GM19351 (cell line): ENCODE data around the gene GAB1.

Source experiments
- ATAC-seq: cut with Tn5 transposase; IDR thresholded peaks from one replicate; pipeline ENCODE4 v1.9.1; 2021; ENCODE audit warnings: mild to moderate bottlenecking, moderate library complexity; ENCODE audit not compliant: unreplicated experiment

Gene GAB1

DNA sequence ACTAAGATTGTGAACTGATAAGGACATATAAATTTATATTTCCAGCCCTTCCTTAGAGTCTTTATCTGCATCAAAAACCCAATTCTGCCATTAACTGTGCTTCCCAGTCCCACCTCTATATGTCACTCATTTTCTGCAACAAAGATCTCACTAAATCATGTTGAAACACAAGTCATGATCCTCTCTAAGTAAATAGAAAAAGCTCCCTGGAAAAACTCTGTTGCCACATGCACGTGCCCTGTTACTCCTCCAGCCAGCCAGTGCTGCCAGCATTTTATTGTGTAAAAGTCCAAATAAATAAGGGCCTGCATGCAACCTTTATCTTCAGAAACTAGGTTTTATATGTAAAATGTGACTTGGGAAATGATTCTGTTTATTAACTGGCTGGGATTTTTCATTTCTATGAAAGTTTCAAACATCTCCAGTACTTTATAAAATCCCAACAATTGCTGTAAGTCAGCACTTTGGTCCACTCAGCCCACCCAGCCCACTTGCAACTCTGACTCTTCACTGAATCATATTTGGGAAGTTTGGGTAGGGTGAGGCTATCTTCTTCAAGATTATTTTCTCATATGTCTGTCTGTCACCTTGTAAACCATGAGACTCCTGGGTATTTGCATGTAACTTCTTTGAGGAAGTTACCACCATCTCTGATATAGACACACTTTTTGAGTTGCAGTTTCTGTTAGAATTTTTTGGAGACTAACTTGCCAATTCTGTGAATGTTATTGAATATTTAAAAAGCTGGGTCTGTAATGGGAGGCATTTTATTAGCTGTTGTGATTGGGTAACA is 136.9 kb downstream of the GAB1 start:
- ATAC-seq: peak; percentile 85

DNA sequence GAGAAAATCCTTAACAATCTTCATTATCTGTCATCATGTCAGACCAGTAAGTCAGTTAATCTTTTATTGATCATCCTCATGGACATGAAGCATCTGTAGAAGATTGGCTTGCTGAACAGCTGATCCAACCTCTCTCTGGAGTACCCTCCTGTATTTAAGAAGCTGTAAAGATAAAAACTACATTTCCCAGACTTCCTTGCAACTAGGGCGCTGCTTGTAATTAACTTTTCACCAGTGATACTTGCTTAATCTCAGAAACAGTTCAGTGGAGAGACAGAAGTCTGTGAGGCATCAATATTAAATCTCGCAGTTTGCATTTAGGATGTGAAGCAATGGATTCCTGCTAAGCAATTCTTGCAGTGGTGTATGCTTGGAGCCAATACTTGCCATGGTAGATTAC is 140.8 kb downstream of the GAB1 start:
- ATAC-seq: no peak

DNA sequence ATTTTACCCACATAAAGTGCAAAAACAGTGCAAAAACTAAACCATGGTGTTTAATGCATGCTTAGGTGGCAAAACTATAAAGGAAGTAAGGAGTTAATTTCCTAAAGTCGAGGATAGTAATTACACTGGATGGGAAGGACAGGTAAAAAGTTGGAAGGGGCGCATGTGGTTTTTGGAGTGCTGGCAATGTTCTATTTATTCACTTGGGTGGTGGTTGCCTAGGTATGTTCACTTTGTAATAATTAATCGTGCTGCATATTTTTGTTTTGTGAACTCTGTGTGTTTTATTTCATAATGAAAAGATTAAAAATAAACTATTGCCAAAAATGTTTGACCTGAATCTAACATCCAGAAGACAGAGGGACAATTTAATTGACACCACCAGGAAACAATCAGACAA is 144.7 kb downstream of the GAB1 start:
- no peak for ATAC-seq

DNA sequence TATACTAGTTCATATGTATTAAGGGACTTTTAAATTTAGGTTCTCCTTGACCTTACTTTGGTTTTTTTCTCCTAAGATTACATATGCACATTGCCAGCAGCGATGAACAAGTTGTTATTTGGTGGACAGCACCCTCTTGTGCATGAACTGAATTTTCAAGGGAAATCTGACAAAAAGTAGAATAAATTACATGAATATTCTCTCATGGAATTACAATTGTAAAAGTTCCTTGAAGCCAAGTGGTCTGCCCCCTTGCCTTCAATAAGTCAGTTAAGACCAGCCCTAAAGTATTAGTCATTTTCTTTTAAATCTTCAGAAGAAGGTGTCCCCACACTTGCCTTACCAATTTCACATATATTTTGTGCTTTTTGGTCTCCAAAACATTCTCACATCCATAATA is 146.2 kb downstream of the GAB1 start:
- ATAC-seq: peak; percentile 88

DNA sequence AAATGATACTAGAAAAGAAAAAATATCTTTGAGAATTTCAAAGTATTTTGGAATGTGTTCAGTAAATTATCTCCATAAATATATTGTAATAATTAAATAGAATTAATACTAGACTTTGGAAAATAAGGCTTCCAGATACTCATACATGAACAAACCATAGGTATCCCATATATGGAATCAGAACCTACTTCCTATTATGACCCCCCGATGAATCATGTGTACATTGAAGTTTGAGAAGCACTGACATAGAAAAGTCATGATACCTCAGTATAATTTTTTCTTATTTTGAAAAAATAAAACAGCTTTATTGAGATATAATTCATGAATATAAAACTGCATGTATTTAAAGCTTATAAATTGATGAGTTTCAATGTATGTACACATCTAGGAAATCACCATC is 149.6 kb downstream of the GAB1 start:
- no peak for ATAC-seq

DNA sequence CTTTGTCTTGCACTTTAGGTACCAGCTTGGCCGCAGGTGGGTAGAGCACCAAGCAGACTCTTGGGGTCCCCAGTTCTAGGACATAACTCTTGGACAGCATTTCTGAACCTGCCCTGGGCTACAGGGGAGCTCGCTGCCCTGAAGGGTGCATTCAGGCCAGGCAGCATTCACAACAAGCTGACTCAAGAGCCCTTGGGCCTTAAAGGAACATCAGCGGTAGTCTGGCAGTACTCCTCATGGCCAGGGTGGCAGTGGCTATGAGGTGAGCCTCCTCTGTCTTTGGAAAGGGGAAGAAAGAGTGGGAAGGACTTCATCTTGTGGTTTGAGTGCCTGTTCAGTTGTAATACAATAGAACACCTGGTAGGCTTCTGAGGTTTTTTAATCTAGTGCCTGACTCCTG is 152.0 kb downstream of the GAB1 start:
- ATAC-seq: no peak

DNA sequence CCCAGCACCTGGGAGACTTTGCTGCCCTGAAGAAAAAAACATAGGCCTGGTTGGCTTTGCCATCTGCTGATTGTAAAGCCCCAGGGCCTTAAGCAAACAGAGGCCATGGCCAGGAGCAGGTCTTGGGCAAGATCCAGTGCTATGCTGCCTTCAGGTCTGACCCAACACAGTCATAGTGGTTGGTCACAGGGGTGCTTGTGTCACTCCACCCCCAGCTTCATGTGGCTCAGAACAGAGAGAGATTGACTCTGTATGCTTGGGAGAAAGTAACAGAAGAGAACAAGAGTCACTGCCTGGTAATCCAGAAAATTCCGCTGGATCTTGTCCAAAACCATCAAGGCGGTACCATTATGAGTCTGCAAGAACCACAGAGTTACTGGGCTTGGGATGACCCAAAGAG is 152.4 kb downstream of the GAB1 start:
- ATAC-seq: no peak

DNA sequence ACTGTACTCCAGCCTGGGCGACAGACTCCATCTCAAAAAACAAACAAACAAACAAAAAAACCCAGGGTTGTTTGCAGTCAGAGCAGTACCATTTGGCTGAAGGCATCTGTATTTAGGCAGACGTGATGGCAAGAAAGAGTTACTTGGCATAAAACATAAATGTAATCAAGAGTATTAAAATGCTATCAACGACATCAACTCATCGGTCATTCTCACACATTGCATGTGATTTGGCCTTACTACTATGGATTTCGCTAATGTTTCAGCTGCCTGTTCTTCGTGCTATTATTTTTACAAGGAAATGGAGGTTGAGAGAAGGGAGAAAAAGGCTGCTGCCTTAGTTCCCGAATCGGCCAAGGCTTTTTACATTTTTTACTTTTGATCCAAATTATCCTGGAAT is 161.3 kb downstream of the GAB1 start:
- no peak for ATAC-seq

DNA sequence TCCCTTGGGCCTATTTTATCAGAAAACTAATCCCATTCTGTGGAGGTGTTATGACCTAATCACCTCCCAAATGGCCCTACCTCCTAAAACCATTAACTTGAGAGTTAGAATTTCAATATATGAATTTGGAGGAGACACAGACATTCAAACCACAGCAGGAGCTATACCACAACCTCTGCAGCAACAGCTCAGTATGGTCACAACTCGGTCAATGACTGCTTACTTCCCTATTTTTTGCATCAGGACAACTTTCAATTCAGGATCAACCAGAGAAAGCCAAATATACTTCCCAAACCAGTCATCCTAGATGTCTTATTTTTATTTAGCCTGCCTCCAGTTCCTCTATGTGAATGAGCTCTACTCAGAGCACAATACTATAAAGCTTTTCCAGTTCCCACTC is 165.6 kb downstream of the GAB1 start:
- no peak for ATAC-seq

DNA sequence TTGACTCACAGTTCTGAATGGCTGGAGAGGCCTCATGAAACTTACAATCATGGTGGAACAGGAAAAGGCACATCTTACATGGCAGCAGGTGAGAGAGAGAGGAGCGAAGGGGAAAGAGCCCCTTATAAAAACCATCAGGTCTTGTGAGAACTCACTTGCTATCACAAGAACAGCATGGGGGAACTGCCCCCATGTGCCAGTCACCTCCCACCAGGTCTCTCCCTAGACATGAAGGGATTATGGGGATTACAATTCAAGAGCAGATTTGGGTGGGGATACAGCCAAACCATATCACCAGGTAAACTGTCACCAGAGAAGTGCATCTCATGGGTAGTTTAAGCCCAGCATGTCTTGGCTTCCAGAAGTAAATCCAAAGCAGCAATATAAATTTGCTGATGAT is 169.4 kb downstream of the GAB1 start:
- no peak for ATAC-seq

DNA sequence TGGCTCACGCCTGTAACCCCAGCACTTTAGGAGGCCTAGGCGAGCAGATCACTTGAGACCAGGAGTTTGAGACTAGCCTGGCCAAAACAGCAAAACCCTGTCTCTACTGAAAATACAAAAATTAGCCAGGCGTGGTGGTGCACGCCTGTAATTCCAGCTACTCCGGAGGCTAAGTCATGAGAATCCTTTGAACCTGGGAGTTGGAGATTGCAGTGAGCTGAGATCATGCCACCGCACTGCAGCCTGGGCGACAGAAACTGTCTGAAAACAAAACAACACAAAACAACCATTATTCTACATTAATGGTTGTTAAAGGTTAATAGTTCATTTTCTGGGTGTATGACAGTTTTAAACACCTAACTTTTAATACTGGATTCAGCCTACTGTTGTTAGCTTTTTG is 175.2 kb downstream of the GAB1 start:
- no peak for ATAC-seq

DNA sequence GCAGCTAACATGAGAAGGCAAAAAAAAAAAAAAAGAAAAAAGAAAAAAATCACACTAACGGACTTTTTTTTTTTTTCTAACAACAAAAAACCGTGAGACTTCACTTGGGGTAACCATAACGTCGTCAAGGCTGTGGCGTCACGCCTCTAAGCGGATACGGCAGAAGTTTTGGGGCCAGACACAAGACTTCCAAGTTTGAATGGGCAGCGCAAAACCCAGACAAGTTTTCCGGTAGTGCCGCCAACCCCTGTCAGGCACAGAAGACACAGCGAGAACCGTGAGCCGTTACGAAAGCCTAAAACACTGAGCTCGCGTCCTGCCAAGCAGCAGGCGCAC is 176.3 kb downstream of the GAB1 start:
- peak; percentile 39 for ATAC-seq

DNA sequence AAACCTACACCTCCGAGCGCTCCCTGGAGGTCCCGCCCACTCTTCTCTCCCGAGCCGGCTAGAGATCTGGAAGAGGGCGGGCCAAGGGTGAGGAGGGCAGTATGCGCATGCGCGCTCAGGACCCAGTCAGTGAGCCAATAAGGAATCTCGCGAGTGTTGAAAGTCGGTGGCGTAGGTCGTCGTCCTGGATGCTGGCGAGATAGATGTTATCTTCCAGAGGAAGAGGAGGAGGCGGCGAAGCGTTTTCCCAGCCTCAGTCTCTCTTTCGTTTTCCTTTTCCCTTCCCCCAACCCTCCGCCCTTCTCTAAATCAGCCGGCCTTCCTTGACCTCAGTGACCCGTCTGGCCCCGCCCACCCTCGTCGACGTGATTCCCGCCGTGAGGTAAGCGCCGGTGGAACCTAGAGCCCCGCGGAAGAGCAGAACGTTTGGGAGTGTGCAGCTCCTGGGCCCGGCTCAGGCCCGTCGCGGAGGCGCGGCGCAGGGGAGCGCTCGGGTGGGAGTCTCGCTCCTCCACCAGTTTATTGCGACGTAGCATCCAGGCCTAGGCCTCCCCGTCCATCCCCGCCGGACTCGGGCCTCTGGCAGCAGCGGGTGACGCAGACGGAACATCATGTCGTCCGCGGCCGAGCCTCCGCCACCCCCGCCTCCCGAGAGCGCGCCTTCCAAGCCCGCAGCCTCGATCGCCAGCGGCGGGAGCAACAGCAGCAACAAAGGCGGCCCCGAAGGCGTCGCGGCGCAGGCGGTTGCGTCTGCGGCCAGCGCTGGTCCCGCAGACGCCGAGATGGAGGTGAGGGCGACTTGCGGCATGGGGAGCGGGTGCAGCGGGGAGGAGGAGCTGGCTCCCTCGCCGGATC is 176.9 kb downstream of the GAB1 start, which contains the start of gene SMARCA5:
SMARCA5 (plus strand) TSS at position 389 of the 855 bp plus-strand sequence; CDS start at position 612, 223 bp downstream.
- peak; percentile 76 for ATAC-seq

DNA sequence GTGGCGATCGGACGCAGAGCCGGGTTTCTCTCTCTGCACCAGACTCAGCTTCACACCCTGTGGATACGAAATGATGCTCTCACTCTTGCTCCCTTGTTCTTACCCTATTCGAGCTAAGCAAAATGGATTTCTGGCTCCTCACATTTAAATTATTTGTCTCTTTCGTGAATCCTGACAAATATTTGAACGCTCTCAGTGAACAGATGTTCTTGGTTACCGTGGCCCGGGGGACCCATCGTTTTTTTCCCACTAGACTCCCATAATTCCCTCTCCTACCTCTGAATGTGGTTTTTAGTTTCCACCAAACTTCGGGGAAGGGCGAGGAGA is 177.5 kb downstream of the GAB1 start:
- no peak for ATAC-seq

DNA sequence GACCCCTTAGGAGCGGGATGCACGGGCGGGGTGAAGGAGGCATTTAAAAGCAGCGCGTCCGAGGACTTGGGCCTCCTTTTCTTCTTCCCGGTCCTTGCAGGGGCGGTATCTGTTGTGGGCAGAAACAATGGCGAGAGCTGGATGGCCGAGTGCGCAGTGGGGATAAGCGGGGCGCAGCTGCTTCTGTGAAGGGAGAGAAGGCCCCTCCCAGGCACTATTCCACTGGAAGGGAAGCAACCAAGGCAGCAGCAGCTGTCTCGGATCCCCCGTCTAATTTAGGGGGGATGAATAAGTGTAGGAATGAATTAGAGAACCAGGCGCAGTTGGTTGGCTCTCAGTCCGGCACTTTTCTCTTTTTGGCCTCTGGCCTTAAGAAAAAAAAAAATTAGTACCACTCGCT is 177.8 kb downstream of the GAB1 start:
- no peak for ATAC-seq

DNA sequence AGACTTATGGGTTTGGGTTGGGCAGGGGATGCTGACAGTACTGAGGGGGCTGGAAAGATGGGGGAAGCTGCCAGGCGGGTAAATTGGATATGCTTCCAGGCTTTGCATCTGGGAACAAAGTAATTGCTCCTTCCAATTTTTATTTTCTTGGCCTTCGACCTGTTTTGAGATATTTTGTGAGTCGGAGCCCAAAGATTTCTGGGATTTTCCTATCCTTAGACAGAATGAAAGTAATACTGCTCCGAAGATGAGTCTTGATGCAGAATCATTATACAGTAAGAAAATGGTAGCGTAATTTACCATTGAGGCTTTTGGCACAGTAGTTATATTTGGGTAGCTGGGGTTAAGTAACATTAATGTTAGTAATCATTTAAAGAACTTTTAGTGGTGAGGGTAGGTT is 178.2 kb downstream of the GAB1 start:
- ATAC-seq: no peak

DNA sequence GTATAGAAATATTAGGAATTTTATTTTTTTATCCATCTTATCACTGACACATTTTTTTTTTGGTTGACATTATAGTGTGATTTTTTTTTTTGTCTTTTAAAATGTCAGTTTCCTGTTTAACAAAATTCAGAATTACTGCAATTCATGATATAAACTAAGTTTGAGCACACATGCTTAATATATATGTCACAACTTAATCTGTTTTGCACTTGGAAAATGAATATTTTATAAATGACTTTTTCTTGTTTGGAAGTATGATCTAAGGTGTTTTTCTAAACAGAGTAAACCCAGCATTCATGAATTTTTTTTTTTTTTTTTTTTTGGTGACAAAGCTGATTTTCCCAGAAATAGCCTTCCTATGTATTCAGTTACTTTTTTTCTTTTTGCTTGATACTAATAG is 179.2 kb downstream of the GAB1 start:
- ATAC-seq: no peak

DNA sequence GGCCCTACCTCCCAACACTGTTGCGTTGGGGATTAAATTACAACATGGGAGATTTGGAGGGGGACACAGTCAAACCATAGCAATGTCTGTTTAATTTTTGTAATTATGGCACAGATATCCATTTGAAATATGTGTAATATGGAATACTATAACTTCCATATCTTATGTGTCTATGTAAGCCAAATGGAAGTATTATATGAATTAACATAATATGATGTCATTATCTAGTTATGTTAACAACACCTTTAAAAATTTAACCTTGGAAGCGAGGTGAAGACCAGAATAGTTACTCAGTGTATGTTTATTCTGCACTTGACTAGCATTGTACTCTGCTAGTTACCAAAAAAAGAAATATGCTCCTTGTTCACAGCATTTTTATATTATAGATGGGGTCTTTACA is 181.1 kb downstream of the GAB1 start:
- no peak for ATAC-seq
